Stimulated activated CD4-positive, alpha-beta T cell treated with anti-CD3 and anti-CD28 coated beads, Interleukin-4, amount 100 ng/mL, for 48 hours (primary cell): ENCODE data around the gene PRDM5.

Source experiments
- DNase-seq, 2 donors: peaks; one replicate each; pipeline ENCODE4 v3.0.0-alpha.2; 2020; ENCODE audit warnings: low read depth in 2 of 2

PRDM5 gene

GRCh38 chr4:120821029-120821428 is 101.5 kb downstream of the PRDM5 start:
- no peak for DNase-seq

- no peak for DNase-seq
Measured at GRCh38 chr4:120819805-120820437, 102.6 kb downstream of the PRDM5 start.

- no peak for DNase-seq
Measured at GRCh38 chr4:120816296-120816965, 106.1 kb downstream of the PRDM5 start.

- no peak for DNase-seq
Measured at GRCh38 chr4:120815361-120815760, 107.2 kb downstream of the PRDM5 start.

GRCh38 chr4:120814886-120815285 is 107.6 kb downstream of the PRDM5 start:
- DNase-seq = no peak

GRCh38 chr4:120812216-120812615 is 110.3 kb downstream of the PRDM5 start:
- DNase-seq = no peak

GRCh38 chr4:120809518-120809917 is 113.0 kb downstream of the PRDM5 start:
- no peak for DNase-seq

GRCh38 chr4:120808475-120809141 is 113.9 kb downstream of the PRDM5 start:
- no peak for DNase-seq

- no peak for DNase-seq
Measured at GRCh38 chr4:120801137-120801758, 121.3 kb downstream of the PRDM5 start.

- no peak for DNase-seq
Measured at GRCh38 chr4:120798570-120798969, 124.0 kb downstream of the PRDM5 start.

- DNase-seq = no peak
Measured at GRCh38 chr4:120796271-120796670, 126.3 kb downstream of the PRDM5 start.

- DNase-seq = no peak
Measured at GRCh38 chr4:120785202-120785601, 137.3 kb downstream of the PRDM5 start.

GRCh38 chr4:120777459-120777858 is 145.1 kb downstream of the PRDM5 start:
- no peak for DNase-seq

GRCh38 chr4:120775431-120775830 is 147.1 kb downstream of the PRDM5 start:
- DNase-seq = no peak

GRCh38 chr4:120773641-120774040 is 148.9 kb downstream of the PRDM5 start:
- DNase-seq = no peak

- no peak for DNase-seq
Measured at GRCh38 chr4:120771907-120772306, 150.6 kb downstream of the PRDM5 start.

GRCh38 chr4:120770897-120771296 is 151.6 kb downstream of the PRDM5 start:
- no peak for DNase-seq

GRCh38 chr4:120769227-120769626 is 153.3 kb downstream of the PRDM5 start:
- no peak for DNase-seq

- DNase-seq = no peak
Measured at GRCh38 chr4:120765260-120765680, 157.3 kb downstream of the PRDM5 start.

- no peak for DNase-seq
Measured at GRCh38 chr4:120763650-120764049, 158.9 kb downstream of the PRDM5 start.

- DNase-seq = no peak
Measured at GRCh38 chr4:120761070-120761469, 161.5 kb downstream of the PRDM5 start.

GRCh38 chr4:120760047-120760446 is 162.5 kb downstream of the PRDM5 start:
- DNase-seq = no peak

- no peak for DNase-seq
Measured at GRCh38 chr4:120755864-120756263, 166.7 kb downstream of the PRDM5 start.
